ENCODE data around the gene NR3C1. TPM values are rescaled to one million over a fixed set of nuclear protein-coding genes. Genes with fewer than 3 reads are reported as not detected.

The NR3C1 gene
- total RNA-seq, 1 donor from 2014 or later, result 22.3 TPM

DNA sequence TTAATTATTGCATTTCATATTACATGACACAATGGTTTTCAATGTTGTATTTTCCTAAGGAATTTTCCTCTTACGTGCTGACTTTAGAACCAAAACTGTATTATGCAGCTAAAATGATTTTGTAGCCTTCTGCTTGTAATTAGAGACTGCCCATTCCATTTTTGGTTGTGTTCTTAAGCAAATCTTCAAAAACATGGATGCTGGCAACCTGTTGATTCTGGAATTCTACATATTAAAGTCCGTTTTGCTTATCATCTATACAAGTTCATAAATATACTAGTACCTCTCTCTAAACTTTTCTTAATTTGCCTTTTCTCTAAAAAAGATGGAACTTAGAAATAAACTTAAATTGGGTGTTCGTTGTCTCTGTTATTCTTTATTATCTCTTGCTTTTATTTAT lies 88.3 kb downstream of the NR3C1 start:
- DNase-seq (ENCODE audit: extremely low read depth, low read depth, low spot score), result no peak

DNA sequence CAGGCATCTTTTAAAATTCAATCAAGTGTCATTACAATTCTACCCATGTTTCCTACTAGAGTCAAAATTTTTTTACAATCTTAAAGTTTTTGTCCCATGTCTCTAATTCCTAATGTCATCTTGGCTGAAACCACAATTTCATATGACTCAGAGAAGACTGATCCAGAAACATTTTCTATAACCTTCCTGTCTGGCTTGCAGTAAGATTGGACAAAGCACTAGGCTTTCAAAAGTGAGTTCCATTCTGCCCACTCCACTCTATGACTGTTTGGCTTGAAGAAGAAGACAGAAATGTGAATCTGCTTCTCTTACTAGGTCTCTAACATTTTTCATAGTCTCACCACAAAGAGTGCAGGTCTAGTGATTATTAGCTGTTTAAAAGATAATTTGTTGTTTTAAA lies 88.8 kb downstream of the NR3C1 start:
- DNase-seq (ENCODE audit: extremely low read depth, low read depth, low spot score), result no peak

DNA sequence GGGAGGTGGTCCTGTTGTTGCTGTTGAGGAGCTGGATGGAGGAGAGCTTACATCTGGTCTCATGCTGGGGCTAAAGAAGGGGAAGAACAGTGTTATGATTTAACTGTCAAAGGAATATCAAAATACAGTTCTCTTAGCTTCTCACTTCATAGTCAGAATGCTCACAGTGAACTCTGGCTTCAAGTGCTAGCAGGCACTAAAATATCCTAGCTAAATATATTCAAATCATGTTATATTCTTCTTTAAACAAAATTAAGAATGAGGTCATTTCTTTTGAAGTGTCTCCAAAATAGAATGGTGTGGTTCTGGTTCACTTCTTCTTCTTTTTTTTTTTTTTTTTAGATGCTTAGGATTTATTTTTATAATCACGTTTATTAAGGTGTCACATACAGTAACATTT lies 89.4 kb downstream of the NR3C1 start:
- DNase-seq (ENCODE audit: extremely low read depth, low read depth, low spot score), result no peak

DNA sequence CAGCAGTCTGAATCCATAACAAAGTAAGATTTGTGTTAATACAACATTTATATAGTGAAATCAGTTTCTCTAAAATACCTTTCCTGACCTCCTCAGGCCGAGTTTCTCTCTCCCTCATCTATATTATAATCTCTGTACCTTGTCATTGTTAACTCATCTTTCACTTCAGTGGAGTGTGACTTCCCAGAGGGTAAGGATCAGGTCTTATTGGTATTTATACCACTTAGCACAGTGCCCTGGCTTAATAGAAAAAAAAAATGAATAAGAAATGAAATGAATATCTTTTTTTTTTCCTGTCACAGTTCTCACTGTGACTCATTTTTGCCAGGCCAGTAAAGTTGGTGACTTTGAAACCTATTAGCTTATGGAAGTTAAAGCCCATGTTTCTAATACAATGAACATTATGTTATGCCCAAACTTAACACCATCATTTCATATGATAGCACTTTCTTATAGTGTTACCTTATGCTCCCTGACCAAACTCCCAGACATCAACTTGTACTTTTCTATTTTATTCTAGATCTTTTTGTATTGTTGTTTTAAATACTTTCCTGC lies 90.1 kb downstream of the NR3C1 start:
- DNase-seq (ENCODE audit: extremely low read depth, low read depth, low spot score), result no peak

DNA sequence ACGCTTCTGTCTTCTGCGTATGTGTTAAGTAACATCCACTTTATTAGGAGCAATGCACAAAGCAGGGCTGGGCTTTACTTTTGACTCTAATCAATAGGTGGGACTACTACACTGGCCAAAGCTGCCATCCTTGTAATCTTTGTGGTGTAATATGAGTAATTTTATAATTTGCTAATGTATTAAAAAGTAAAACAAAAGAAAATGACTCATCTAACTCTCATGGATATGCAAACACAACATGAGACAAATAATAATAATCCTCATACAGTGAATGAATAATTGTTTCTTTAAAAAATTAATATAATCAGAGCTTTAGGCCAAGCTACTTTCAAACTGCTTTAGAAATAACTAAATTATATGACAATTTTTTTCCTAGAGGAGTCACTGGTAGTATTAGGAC lies 90.7 kb downstream of the NR3C1 start:
- no peak for DNase-seq (ENCODE audit: extremely low read depth, low read depth, low spot score)

DNA sequence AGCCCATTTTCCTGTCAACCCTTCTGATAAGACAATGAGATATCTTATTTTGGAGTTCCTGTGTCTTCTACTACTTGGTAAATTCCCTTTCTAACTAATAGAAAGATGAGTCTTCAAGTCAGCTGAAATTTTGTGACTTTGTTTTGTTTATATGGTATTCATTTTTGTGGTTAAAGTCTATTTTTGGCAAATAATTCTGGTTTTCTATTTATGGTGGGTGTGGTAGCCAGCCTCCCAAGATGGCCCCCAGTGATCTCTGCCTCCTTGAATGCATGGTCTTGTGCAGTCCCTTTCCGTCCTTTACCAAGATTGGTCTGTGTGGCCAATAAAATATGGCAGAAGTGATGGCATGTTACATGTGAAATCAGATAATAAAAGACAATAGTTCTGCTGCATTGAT lies 91.5 kb downstream of the NR3C1 start:
- no peak for DNase-seq (ENCODE audit: extremely low read depth, low read depth, low spot score)

DNA sequence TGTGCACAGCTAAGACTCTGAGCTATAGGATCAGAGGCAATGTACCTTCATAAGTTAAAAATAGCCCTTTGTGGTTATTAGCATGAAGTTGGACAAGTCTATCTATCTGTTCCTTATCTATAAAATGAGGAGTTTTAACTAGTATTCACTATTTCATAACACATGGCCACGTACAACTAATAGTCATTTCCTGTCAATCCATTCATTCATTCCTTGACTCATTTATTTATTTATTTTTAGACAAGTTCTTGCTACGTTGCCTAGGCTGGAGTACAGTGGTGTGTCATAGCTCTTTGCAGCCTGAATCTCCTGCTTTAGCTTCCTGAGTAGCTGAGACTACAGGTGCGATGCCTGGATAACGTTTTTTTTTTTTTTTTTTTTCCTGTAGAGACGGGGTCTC lies 92.1 kb downstream of the NR3C1 start:
- peak; percentile 37 for DNase-seq (ENCODE audit: extremely low read depth, low read depth, low spot score)

DNA sequence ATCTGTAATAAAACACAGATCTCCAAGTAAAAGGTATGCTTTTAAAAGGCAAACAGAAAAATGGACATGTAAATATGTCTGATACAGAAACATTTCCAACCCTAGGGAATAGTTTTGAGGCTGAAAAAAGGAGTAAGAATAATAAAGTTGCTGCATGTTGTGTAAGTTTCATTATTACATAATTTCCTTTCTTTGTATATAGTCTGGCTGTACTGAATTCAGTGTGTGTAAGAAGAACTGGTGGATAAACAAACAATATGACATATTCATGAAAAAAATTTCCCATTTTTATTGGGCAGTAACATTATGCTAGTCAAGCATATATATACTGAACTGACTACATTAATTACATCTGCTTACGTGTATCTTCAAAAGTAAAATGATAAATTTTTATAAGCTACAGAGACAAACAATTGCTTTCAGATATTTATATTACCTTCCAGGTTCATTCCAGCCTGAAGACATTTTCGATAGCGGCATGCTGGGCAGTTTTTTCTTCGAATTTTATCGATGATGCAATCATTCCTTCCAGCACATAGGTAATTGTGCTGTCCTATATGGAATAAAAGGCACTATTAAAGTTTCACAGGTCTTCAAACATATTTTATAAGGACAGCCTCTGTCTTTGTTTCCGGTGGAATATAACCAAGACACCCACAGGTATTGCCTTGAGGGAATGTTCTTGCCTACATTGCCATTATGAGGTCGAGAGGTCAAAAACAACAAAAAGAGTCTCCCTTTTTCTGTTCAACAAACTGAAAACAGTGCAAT lies 93.6 kb downstream of the NR3C1 start:
- no peak for DNase-seq (ENCODE audit: extremely low read depth, low read depth, low spot score)

DNA sequence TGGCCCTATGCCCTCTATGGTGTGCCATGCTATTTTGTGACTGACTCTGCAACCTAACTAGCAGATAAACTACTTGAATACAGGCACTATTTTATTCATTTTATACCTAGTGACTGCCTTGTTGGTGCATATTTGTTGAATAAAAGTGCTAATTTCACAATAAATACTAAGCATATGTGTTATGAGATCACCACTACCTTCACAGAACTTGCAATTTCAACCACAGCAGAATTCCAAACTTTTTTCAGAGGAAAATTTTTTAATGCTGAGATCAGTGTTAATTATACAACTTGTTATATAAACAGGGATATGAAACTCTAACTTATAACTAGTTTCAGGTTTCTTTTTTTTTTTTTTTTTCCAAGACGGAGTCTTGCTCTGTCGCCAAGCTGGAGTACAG lies 94.8 kb downstream of the NR3C1 start:
- no peak for DNase-seq (ENCODE audit: extremely low read depth, low read depth, low spot score)

DNA sequence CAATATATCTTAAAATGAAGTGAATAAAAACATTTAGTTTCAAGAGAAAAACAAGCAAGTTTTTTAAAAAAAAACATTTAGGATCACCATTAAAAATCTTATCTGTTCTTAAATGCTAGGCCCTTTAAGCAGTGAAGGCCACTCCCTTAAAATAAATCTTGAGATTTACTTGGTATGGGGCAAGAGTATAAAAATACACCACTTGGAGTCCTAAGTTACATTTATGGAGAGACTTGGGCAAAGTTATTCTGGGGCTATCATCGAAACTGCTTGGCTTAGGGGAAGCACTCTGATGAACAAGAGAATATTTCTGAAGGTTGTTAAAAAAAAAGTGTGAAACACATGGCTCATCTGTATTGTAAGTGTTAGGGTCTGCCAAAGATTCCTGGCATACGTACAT lies 97.4 kb downstream of the NR3C1 start:
- no peak for DNase-seq (ENCODE audit: extremely low read depth, low read depth, low spot score)

DNA sequence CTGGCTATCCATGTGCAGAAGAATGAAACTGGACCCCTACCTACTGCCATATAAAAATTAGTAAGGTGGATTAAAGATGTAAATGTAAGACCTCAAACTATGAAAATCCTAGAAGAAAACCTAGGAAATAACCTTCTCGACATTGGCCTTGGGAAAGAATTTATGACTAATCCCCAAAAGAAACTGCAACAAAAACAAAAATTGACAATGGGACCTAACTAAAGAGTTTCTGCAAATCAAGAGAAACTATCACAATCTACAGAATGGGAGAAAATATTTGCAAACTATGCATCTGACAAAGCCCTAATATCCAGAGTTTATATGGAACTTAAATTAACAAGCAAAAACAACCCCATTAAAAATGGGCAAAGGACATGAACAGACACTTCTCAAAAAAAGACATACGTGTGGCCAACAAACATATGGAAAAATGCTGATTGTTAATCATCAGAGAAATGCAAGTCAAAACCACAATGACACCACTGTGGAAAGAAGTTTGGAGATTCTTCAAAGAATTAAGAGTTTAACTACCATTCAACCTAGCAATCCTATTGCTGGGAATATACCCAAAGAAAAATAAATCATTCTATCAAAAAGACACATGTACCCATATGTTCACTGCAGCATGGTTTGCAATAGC lies 98.5 kb downstream of the NR3C1 start:
- no peak for DNase-seq (ENCODE audit: extremely low read depth, low read depth, low spot score)

DNA sequence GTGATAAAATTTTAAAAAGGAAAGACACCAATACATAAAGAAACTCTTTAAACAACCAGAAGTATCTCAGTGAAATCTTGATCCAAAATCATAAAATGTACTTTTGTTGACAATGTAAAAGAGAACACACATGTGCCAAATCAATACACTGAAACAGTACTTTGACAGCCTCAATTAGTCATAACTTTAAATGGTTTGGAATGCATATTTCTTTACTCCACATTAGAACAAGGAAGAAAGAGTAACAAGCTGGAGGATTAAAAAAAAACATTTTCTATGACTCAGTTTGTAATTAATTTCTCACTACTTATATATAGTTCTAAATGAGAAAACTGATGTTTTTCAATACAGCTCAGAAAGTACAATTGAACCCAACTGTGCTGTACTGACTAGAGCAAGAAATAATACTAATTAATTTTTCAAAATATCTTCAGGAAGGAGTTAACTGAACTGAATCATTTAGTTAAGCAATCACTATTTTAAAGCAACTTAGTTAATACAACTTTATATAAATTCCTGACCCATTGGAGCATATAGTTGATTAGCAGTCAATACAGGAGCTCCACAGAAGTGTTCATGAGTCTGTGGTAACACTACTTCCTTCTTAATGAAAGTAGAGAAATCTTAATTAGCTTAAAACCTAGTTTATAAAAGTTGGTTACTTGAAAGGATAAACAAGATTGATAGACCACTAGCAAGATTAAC lies 101.0 kb downstream of the NR3C1 start:
- DNase-seq (ENCODE audit: extremely low read depth, low read depth, low spot score), result no peak

DNA sequence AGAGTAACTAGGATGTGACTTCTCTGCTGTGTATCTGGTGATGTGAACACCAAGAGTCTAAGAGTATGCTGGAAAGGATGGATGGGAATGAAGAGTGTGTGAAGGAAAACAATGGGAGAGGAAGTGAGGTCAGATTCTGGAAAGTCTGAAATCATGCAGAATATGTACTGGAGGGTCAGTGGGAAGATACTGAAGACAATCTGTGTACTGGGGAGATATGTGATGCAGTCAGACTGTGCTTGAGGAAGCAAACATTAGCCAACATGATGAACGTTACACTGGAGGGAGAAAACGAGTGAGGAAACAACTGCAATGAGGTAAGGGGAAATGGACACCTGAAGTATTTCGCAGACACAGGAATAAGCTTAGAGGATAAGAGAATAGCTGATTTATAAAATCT lies 105.7 kb downstream of the NR3C1 start:
- no peak for DNase-seq (ENCODE audit: extremely low read depth, low read depth, low spot score)

DNA sequence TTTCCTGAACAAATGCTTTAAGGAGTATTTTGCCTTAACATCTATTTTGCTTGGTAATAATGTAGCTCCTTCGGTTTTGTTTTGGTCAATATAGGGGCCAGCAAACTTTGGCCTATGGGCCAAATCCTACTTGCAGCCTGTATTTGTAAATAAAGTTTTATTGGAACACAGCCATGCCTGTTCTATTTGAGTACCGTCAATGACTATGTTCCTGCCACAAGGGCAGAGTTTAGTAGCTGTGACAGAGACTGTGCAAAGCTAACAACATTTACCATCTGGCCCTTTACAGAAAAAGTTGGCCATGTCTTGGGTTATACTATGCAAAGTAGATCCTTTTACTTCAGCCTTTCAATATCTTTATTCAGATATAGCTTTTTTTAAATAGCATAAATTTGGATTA lies 113.4 kb downstream of the NR3C1 start:
- no peak for DNase-seq (ENCODE audit: extremely low read depth, low read depth, low spot score)

DNA sequence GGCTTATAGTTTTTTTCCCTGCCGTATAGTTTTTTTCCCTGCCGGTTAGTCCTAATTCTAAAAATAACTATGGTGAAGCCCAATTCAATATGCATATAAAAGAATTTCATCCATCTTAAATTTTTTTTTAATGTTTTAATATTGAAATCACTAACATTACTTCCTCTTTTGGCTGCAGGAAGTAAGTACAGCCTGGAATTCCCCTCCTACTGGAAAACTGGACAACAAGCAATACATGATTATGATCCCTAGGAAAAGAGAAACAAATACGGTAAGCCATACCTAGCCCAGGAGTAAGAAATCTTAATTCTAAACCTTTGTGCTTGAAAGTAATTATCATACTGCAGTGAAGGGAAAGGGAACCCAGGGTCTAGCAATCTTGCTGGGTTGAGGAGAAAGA lies 119.0 kb downstream of the NR3C1 start:
- DNase-seq (ENCODE audit: extremely low read depth, low read depth, low spot score), result no peak

DNA sequence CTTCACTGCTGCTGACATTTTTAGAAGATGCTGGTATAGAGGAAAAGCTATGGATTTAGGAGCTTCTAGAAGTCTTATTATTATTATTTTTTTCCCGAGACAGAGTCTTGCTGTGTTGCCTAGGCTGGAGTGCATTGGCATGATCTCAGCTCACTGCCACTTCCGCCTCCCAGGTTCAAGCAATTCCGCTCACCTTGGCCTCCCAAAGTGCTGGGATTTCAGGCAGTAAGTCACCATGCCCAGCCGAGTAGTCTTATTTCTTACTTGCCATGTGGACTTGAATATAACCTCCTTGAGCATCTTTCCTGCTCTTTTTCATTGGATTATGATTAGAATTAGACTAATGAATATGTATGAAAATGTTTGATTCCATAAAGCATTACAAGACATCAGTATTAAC lies 119.5 kb downstream of the NR3C1 start:
- no peak for DNase-seq (ENCODE audit: extremely low read depth, low read depth, low spot score)

DNA sequence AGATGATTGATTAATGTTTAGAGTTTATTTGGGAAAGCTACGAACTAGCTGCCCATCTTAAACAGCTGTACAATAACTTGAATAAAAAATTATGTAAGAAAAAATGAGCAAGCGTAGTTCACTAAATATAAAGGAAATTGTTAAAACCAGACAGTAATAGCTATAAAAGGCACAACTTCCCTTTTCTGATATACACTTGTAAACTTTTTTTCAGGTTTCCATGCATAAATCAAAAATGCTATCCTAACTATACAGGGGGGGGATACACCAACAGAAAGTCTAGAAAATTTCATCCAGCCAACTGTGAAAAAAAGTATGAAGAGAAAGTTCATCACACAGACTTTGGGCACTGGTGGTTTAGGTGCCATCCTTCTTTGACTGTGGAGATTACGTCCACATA lies 122.3 kb downstream of the NR3C1 start:
- DNase-seq (ENCODE audit: extremely low read depth, low read depth, low spot score), result no peak

DNA sequence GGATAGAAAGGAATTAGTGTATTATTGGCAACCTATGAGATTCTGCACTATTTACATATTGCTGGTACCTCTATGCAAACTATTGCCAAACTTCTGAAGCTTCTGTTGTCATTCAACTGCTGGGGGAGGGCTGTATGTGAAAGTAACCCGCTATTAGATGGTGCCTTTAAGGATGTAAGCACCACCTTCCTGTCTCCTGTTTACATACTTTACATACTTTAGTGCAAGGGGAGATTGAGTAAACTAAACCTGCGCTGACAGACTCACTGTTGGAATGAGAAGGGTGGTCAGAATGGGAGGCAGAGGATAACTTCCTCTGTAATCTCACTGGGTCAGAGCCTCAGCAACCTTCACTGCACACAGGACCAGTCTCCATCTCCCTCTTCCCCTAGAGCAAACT lies 123.8 kb downstream of the NR3C1 start:
- no peak for DNase-seq (ENCODE audit: extremely low read depth, low read depth, low spot score)

DNA sequence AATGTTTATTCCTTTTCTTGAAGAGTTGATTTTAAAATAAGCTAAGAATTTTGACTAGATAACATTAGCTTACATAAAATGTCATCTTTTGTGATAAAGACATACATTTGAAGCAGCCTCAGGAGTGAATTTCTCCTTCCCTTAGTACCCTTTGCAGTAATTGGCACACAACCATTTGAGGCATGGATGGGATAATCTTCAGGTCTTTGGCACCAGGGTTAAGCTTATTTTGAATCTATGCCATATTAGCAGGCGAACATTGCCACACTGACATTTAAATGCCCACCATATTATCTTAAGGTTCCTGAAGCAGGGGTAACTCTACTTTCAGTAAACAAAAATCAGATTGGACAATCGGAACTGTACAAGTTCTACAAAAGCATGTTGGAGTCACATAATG lies 126.0 kb downstream of the NR3C1 start:
- DNase-seq (ENCODE audit: extremely low read depth, low read depth, low spot score), result no peak

DNA sequence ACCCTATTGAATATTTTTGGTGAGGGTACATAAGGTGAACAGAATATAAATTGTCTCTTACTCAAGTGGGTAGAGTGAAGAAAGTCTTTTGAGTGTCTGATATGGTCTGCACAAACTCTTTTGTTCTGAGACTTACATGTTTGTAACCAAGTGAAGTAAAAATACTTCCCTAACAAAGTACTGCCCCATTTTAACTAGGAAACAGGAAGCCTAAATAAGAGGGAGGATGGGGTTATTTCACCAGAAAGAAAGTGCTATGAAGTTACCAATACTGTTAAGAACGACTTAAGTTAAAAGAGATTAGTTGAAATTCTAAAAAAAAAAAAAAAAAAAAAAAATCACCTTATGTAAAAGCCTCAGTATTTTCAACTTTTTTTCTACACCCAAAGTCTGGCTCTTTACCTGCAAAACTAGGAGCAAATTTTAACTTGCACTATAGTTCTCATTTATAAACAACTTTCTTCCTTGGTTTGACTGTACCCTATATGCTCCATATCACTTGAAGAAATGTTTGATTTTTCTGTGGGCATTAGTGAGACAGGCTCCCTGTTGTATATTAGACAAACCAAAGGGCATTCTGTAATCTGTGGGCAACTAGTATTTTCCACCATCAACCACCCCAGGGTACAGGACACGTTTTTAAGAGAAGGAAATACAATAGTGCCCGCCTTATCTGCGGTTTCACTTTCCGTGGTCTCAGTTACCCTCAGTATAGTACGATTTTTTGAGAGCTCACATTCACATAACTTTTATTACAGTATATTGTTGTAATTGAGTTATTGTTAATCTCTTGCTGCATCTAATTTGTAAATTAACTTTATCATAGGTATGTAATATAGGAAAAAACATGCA lies 127.7 kb downstream of the NR3C1 start:
- no peak for DNase-seq (ENCODE audit: extremely low read depth, low read depth, low spot score)

DNA sequence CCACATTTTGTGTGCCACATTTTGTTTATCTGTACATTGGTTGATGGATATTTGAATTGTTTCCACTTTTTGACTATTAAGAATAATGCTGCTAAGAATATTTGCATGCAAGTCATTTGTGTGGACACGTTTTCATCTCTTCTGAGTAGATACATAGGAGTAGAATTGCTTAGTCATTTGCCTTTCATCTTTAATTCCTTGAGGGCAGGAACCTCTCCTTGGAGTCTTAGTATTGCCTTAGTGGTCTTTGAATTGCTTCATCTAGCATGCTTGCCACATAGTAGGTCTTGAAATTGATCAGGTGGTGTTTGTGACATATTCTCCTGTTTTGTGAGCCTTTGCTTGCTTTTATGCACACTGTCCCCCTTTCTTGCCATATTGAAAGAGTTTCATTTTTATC lies 128.5 kb downstream of the NR3C1 start:
- no peak for DNase-seq (ENCODE audit: extremely low read depth, low read depth, low spot score)

All from glomerular endothelial cell (primary cell).